Ramos (cell line): ENCODE measurements around the gene WIF1.

Experiments
- in situ Hi-C: fragments of 300-500 bp; cut with MboI; formaldehyde crosslinking; loops from one replicate; pipeline ENCODE4 v1.14.3; 2022; ENCODE audit warnings: low sequenced_read_pairs; ENCODE audit not compliant: unreplicated experiment

WIF1 gene

DNA sequence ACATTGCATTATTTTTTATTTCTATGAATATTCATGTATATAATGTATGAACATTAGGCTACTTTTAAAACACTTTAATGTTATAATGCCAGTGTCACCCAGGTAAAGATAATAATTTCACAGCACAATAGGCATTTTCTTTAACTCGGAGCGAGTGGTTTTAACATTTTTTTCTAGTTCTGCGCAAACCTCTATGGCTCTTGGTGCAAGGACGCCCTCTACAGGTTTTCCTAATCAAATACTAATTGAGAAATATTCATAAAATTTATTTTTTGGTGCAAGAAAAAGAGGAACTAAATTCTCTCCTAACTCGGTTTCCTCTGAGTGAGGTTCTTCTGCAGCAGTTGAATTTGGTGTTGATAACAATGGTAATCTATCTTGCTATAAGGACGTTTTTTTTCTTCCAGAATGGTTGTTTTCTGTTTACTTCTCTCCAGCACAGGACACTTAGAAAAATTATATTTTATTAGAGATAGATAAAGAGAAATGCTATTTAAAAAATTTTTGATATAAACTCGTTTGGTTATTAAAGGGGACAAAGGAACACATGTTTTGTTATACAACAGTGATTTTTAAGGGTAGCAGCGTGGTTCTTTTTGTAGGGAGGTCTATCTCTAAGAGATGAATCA lies 2.4 kb upstream of the WIF1 start:
- in situ Hi-C loops = no loop called here

DNA sequence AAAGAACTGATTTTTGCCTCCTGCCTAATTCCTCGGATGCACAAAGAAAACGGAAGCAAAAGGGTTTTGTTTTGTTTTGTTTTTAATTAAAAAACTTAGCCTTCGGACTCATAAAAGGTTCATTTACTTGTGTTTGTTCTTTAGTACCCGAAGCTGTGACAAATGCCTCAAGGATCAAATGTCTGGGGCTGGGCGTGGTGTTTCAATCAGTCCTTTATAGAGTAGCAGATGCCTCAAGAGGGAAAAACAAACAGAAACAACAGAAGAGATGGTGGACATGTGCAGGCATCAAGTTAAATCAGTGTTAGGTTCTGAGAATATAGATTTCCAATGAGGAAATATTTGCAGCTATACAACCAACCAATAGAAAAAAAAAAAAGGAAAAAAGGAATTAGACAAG lies 1.6 kb upstream of the WIF1 start:
- in situ Hi-C loops = no loop called here

DNA sequence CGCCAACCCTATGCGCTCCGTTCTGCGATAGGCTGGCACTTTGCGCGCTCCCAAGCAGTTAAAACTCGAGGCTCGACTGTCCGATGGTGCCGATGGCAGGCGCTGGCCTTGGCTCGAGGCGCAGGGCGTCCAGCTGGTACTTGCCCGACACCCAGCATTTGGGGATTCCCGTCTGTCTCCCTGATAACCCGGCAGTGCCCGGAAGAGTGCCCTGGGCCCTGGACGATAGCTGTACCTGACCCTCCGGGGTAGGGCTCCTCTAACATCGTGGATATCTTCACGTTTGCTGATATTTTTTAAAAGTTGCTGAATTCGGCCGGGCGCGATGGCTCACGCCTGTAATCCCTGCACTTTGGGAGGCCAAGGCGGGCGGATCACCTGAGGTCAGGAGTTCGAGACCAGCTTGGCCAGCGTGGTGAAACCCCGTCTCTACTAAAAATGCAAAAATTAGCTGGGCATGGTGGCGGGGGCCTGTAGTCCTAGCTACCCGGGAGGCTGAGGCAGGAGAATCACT lies 908 bp upstream of the WIF1 start:
- in situ Hi-C loops = no loop called here

DNA sequence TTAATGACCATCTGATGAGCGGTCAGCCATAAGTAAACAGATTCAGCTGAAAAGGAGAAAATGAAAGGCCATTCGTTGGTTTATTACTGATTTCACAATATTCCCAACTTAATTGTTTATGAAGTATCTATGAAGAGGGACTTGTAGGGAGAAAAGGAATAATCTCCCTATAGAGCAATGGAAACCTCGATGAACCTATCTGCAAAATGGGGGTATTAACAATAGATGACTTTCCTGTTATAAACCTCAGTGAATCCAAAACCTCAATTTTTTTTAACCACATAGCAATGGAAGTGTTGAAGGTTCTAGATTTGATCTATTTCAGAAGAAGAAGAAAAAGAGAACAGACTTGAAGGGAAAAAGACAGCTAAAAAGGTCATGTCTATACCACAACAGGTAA lies 2.0 kb downstream of the WIF1 start:
- in situ Hi-C loops = no loop called here

DNA sequence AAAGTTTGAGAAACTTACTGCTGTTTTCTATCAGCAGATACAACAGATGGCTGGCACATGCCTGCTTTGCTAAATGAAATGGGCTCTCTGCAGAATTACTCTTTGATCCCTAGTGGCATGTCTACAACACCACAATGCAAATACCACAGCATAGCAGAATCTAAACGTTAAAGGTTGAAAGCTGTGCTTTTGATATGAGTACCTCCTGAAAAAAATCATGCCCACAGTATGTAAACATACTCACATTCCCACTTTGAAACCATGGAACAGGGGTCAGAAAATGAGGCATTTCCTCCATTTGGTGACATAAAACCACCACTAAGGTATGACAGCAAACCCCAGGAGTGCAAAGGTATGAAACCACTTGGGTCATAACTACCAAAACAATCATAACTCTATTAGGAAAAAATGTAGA lies 7.5 kb downstream of the WIF1 start:
- in situ Hi-C loops = no loop called here

DNA sequence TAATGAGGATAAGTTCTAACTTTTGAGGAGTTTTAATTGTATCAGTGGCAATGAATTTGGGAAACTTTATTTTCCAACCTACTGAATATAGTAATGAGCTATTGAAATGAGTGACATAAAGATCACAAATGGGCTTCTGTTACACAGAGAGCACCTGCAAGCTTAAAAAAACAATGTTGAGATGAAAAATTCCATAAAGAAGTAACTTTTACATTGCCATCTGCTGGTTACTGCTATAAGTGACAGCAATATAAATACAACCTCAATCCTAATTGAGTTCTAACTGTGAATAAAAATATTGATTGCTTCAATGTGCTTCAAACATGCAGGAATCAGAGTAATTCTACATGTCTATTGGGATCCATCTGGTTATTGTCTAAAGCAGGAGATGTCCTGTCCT lies 14.2 kb downstream of the WIF1 start:
- in situ Hi-C loops = no loop called here

DNA sequence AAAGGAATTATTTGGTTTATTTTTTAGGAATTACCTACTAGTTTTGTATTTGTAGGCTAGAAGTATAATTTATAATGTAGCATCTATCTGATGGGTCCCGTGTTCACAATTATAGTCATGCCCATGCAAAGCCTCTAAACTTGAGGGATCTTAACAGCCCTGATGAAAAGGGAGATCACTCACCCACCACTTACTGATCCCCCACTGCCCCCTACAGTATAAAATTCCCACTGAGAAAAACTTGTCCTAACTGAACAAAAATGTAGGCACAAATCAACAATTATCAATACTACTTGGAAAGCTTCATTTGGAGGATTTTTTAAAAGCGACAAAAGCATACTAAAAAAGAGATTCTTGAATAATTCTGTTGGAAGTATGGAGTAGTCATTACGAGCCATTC lies 21.0 kb downstream of the WIF1 start:
- in situ Hi-C loops = no loop called here

DNA sequence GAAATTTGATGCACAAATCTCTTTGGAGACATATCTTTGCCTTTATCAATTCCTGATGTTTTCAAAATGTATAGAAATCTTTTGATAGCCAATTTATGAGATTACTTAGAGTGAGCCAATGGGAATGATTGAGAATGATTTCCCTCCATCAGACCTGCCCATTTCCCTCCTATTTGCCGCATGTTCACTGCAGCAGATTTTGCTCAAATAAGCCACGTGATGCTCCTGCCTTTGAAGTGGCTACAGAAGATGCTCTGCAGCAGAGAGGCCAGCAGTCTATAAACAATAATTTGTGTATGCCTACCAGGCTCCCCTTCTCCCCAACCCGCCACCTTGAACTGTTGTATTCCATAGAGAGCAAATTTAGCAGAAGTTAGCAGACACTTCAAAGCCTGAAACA lies 21.9 kb downstream of the WIF1 start:
- in situ Hi-C loops = no loop called here

DNA sequence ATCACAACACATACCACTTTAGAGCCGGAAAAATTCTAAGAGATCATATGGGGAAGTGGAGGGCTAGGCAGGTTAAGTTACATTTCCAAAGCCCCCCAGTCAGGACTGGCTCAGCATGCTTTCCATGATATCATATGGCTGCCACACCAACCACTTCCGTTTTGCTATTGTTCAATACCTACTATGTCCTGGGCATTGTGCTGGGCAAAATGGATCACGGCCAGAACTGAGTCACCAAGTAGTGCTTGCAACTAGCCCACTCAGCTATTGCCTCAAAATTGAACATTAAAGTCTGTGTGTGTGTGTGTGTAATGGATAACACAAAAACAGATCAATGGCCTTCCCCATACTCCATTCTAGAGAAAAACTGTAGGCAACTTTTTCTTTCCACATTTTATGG lies 22.7 kb downstream of the WIF1 start:
- in situ Hi-C loops = no loop called here

DNA sequence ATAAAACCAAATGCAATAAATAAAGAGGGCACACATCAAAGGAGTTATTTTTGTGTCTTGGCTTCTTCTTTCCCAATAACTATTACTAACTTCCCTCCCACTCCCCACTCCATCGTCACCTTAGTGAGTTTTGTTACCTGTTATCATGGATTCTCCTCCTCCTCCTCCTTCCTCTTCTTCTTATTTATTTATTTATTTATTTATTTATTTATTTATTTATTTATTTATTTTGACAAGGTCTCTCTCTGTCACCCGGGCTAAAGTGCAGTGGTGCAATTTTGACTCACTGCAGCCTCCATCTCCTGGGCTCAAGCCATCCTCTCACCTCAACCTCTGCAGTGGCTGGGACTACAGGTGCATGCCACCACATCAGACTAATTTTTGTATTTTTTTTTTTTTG lies 26.4 kb downstream of the WIF1 start:
- in situ Hi-C loops = no loop called here

DNA sequence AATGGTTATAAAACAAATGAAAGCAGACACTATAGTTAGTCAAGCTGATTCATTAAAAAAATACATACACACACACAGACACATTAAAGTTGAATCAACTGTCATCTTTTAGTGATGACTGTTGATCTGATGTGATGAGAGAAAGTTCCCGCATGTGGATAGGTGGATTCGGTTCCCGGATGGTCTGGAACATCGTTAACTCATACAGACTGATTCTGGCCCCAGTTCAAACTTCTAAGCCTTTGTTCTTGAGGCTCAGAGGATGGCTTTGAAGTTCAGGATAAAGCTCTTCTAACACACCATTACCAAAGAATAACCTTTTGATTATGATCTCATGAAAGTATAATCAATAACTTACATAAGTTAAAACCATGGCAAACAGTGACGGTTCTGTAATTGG lies 27.5 kb downstream of the WIF1 start:
- in situ Hi-C loops = no loop called here

DNA sequence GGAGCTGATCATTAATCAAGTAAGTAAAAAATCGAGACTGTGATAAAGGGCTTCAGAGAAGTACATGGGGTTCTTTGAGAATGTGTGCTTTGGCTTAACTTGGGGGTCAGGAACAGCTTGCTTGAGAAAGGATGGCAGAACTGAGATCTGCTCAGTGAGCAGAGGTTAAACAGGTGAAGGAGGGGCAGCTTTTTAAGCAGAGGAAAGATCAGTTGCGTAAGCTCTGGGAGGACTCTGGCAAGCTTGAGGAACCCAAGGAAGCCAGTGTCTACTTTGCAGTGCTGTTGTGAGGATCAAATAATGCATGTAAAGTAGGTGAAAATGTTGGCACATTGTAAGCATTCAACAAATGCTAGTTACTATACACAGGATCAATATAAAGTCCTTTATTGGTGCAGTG lies 30.6 kb downstream of the WIF1 start:
- in situ Hi-C loops = no loop called here

DNA sequence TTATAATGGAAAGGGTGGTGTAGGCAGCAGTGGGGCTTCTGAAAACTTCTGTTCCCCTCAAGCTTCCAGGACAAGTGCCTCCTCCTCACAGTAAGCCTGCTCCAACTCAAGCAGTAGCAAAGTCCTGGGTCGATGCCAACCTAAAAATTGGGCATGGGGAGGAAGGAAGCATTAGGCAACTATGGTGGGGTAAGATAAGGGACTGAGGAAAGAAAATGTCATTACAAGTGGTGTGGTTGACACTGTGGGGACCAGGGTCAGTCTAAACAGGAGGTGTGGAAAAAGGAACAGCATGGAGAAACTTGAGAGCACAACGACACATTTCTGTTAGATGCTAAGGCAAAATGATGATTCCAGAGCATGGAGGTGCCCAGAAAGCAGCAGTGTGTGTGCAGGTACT lies 34.9 kb downstream of the WIF1 start:
- in situ Hi-C loops = no loop called here

DNA sequence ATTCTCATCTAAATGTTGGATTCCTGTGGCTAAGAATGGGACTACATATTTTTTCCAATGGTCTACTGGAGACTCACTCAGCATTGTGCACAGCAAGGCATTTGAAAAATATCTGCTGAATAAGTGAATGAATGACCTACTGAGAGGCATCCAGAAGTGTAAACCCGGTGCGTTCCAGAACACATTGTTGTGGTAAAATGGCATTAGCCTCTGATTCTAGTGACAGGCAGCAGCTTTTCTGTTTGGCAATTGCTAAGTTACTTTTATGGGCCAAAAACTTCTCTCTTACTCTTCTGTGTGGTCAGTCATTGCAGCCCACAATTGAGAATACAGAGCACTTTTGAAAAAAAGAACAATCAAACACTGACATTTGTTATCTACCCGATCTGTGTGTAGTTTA lies 36.5 kb downstream of the WIF1 start:
- in situ Hi-C loops = no loop called here

DNA sequence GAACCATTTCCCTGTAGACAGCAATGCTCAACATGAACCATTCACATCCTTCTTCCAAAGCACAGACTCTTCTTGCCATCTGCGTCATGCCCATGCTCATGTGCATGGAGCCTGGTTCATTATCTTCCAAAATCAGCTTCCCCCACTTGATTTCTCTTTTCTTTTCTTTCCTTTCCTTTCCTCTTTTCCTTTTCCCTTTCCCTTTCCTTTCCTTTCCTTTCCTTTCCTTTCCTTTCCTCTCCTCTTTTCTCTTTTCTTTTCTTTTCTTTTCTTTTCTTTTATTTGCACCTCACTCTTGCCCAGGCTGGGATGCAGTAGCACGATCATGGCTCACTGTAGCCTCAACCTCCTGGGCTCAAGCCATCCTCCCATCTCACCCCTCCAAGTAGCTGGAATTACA lies 37.5 kb downstream of the WIF1 start:
- in situ Hi-C loops = no loop called here

DNA sequence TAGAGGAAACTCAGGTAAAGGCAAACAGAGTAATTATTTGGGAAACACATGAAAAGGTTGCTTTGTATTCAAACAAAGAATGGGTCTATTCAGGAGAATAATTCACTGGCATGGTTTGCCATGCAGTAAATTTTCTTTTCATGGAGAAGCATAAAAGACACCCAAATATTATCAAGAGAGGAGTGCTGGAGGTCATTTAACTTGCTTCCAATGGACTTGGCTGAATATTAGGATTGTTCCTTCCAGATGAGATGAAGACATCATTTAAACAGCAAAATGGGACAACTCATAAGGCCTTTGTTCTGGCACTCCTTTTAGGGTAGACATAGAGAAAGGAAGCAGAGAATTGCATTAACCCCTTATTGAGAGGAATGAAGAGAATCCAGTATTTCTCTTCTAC lies 38.7 kb downstream of the WIF1 start:
- in situ Hi-C loops = no loop called here

DNA sequence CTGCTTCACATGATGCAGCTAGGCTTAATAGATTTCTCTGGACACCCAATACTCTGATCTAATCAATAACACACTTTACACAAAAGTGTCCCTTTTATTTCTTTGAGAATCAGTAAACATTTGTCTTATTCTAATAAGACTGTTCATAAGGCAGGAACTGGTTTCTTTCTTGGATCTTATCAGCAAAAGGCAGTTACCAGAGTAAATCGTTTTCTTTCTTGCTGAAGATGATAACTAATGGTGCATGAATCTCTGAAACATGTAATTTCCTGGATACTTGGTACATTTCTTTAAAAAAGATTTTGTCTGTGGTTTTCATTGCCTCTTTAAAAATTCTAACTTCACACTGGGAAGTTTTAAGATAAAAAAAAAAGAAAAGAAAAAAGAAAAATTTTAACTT lies 39.6 kb downstream of the WIF1 start:
- in situ Hi-C loops = no loop called here

DNA sequence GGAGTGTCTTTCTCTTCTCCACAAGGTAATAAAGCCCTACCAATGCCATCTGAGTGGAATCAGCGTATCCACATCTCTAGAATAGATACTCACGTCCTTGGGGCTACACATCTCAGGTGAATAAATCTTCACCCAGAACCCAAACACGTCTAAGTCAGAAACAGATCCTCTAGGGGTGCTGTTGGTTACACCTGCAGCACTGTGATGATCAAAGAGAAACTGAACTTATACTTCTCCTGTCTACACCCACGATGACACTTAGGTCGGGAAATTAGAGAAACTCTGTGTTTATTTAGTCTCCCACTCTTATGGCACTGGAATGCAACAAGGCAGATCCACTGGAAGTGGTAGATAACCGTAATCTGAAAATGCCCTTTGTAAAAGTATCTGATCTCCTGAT lies 46.2 kb downstream of the WIF1 start:
- in situ Hi-C loops = no loop called here

DNA sequence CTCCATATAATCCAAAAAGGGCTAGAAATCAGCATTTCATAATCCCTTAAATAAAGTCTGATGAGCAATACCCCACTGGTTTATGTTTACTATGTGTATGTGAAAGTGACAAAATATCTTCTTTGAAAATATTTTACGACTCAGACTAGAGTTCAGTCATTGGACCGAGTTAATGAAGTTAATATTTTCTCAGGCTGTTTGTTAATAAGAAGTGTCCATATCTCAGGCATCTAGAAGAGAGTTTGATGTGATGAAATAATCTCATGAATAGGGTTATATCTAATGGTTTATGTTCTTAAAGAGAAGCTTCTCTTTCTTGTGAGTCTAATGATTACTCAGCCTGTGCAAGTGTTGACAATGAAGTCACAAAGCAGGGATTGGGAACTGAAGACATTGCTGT lies 51.8 kb downstream of the WIF1 start:
- in situ Hi-C loops = no loop called here

DNA sequence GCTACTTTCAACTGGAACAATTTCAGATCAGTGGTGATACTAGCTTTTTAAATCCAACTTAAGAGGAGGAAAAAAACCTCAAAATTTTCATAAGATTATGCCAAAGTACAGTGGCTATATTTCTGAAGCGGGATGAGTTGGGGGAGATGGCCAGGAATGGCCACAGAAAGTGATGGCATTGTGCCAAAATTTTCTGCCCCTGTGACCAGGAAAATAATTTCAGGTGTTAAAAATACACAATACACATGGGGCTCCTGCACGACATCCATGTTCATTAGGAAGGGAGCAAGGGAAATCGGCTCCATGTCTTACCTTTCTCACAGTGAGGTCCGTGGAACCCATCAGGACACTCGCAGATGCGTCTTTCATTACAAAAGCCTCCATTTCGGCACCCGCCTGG lies 53.7 kb downstream of the WIF1 start:
- in situ Hi-C loops = no loop called here

DNA sequence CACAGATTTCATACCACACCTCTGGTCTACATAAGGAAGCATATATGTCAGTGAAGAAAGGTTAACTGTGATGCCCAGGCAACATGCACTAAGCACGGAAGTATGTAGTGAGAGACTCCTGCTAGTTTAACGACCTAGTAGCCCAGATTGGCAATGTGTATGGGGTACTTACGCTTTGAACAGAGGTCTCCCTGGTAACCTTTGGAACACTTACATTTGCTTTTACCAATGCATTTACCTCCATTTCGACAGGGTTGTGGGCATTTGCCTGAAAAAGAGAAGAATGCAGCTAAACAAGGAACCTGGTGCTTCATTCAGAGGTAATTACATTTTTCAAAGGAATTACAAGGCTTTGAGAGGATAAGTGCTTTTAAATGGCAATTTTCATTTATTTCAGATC lies 65.2 kb downstream of the WIF1 start:
- in situ Hi-C loops = no loop called here

DNA sequence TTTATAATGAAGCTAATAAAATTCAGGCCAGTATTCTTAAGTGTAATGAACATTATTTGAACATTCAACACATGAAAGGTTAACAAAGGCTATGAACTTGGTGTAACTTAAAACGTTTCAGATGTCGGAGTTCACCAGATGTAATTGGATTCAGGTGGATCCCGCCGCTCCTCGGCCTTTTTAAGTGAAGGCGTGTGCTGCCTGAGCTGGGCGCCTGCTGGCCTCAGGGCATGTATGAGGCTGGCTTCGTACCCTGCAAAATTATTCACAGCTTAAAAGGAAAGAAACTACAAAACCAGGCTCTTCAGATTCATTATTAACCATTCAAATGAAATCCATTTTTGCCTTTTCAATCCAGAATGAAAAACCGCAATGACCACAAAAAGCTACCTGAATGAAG lies 69.9 kb downstream of the WIF1 start:
- in situ Hi-C loops = no loop called here

DNA sequence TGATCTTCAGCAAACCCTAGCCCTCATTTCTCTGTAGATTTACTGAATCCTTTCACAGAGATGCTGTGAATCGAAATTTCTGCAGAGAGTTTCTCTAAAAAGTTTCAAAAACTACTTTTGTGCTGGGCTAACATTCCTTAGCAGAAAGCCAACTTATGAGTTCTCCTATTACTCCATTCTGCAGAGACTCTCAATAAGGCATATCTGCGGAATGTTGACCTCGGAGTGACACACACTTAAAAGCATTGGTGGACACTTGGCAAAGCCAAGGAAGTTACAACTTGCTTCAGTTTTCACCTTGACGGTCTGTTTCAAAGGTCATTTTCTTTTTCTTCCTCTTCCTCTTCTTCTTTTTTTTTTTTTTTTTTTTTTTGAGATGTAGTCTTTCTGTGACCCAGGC lies 75.8 kb downstream of the WIF1 start:
- in situ Hi-C loops = no loop called here
